ENCODE measurements around the gene CCR8.

GRCh38 chr3:39381432-39381831, 51.9 kb downstream of the CCR8 start:
- TF ChIP-seq PATZ1 (CRISPR knock-in tag; IDR thresholded peaks at IDR 0.05; ENCODE audit: borderline replicate concordance) (no peak), TCF4 (CRISPR knock-in tag; IDR thresholded peaks at IDR 0.05; ENCODE audit: borderline replicate concordance) (no peak), RARB (CRISPR knock-in tag; IDR thresholded peaks at IDR 0.05) (no peak), ZFP3 (CRISPR knock-in tag; IDR thresholded peaks at IDR 0.05) (no peak), TSHZ2 (CRISPR knock-in tag; IDR thresholded peaks at IDR 0.05) (no peak), ISL1 (CRISPR knock-in tag; IDR thresholded peaks at IDR 0.05) (no peak)
- TF ChIP-seq, protein P1, sequence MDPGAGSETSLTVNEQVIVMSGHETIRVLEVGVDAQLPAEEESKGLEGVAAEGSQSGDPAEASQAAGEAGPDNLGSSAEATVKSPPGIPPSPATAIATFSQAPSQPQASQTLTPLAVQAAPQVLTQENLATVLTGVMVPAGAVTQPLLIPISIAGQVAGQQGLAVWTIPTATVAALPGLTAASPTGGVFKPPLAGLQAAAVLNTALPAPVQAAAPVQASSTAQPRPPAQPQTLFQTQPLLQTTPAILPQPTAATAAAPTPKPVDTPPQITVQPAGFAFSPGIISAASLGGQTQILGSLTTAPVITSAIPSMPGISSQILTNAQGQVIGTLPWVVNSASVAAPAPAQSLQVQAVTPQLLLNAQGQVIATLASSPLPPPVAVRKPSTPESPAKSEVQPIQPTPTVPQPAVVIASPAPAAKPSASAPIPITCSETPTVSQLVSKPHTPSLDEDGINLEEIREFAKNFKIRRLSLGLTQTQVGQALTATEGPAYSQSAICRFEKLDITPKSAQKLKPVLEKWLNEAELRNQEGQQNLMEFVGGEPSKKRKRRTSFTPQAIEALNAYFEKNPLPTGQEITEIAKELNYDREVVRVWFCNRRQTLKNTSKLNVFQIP (CRISPR knock-in tag; IDR thresholded peaks at IDR 0.05; ENCODE audit: borderline replicate concordance, low read depth): no peak
